Skin of body (tissue), 2 donors: ENCODE data around the gene CTNS. TPM values are rescaled to one million over a fixed set of nuclear protein-coding genes. Genes with fewer than 3 reads are reported as not detected.

Experiments used
- DNase-seq: peaks from one replicate; lab custom pipeline; 2025; lab: John Stamatoyannopoulos, UW
- total RNA-seq: library from RNA; depleted of rRNA; stranded (reverse); fragments of >200 nt; gene quantifications from one replicate; pipeline ENCODE4 v1.2.3, GENCODE V29; 2014

Gene CTNS
- total RNA-seq, 1 donor from 2014 or later, result 9.1 TPM

GRCh38 chr17:3622977-3623594, 13.5 kb upstream of the CTNS start:
- no peak for DNase-seq

GRCh38 chr17:3626831-3627768, 9.5 kb upstream of the CTNS start:
- no peak for DNase-seq

- no peak for DNase-seq
Measured at GRCh38 chr17:3627769-3628167, 8.8 kb upstream of the CTNS start.

GRCh38 chr17:3630781-3631180, 5.8 kb upstream of the CTNS start:
- DNase-seq, result no peak

- DNase-seq, result no peak
Measured at GRCh38 chr17:3632287-3632686, 4.3 kb upstream of the CTNS start.

GRCh38 chr17:3635474-3636153, 946 bp upstream of the CTNS start:
- DNase-seq, result no peak

- DNase-seq, result no peak
Measured at GRCh38 chr17:3636908-3637373, 381 bp downstream of the CTNS start.

GRCh38 chr17:3639981-3640596, 3.5 kb downstream of the CTNS start:
- no peak for DNase-seq

- DNase-seq, result no peak
Measured at GRCh38 chr17:3641014-3641413, 4.5 kb downstream of the CTNS start.

- DNase-seq, result no peak
Measured at GRCh38 chr17:3641717-3642486, 5.3 kb downstream of the CTNS start.

GRCh38 chr17:3643889-3644349, 7.4 kb downstream of the CTNS start:
- no peak for DNase-seq

- no peak for DNase-seq
Measured at GRCh38 chr17:3645310-3645709, 8.8 kb downstream of the CTNS start.

GRCh38 chr17:3647251-3647650, 10.7 kb downstream of the CTNS start:
- no peak for DNase-seq

GRCh38 chr17:3647769-3648555, 11.4 kb downstream of the CTNS start:
- no peak for DNase-seq

- DNase-seq, result no peak
Measured at GRCh38 chr17:3655766-3656165, 19.2 kb downstream of the CTNS start.

GRCh38 chr17:3656353-3656752, 19.8 kb downstream of the CTNS start:
- DNase-seq, result no peak

- DNase-seq, result no peak
Measured at GRCh38 chr17:3656755-3657587, 20.4 kb downstream of the CTNS start.

GRCh38 chr17:3657588-3657869, 21.0 kb downstream of the CTNS start:
- DNase-seq, result no peak
